Liver (tissue), 3 donors: ENCODE data around the gene TRERF1.

Source experiments
- EGR1 ChIP-seq, 2 donors: IDR thresholded peaks; 2 replicates each; pipeline ENCODE4 v1.6.1; 2016 to 2018; ENCODE audit warnings: antibody characterized with exemption in 2 of 2, low read depth in 2 of 2
- GABPA ChIP-seq, 2 donors: IDR thresholded peaks in 1 of 2; conservative IDR thresholded peaks in 1 of 2; 2 replicates each; pipeline ENCODE4 v1.6.1; 2016; ENCODE audit warnings: antibody characterized with exemption in 2 of 2, mild to moderate bottlenecking in 1 of 2, moderate library complexity in 1 of 2
- HNF4A ChIP-seq, 2 donors: conservative IDR thresholded peaks; 2 replicates each; pipeline ENCODE4 v1.6.1; 2016; ENCODE audit warnings: antibody characterized with exemption in 2 of 2, mild to moderate bottlenecking in 2 of 2
- HNF4G ChIP-seq: IDR thresholded peaks from 2 replicates; pipeline ENCODE4 v1.6.1; 2016; ENCODE audit warnings: antibody characterized with exemption
- JUND ChIP-seq, 2 donors: IDR thresholded peaks; 2 replicates each; pipeline ENCODE4 v1.6.1; 2016; ENCODE audit warnings: antibody characterized with exemption in 2 of 2
- RAD21 ChIP-seq, 2 donors: IDR thresholded peaks; 2 replicates each; pipeline ENCODE4 v1.6.1; 2016; ENCODE audit warnings: antibody characterized with exemption in 2 of 2, mild to moderate bottlenecking in 2 of 2
- RXRA ChIP-seq, 2 donors: IDR thresholded peaks; 2 replicates each; pipeline ENCODE4 v1.6.1; 2017 to 2018; ENCODE audit warnings: antibody characterized with exemption in 2 of 2, mild to moderate bottlenecking in 1 of 2
- TAF1 ChIP-seq: conservative IDR thresholded peaks from 2 replicates; pipeline ENCODE4 v1.6.1; 2016; ENCODE audit warnings: antibody characterized with exemption, mild to moderate bottlenecking
- YY1 ChIP-seq: IDR thresholded peaks from 2 replicates; pipeline ENCODE4 v1.6.1; 2016; ENCODE audit warnings: antibody characterized with exemption, mild to moderate bottlenecking
- TF ChIP-seq, protein P1 (sequence below): fragments of 150-350 bp; IDR thresholded peaks from 2 replicates; pipeline ENCODE4 v1.5.1; 2017; ENCODE audit warnings: improper control_type of control experiment, low read depth, low read length; ENCODE audit not compliant: missing input control
- TF ChIP-seq, protein P2 (sequence below): IDR thresholded peaks from 2 replicates; pipeline ENCODE4 v1.6.1; 2016; ENCODE audit warnings: antibody characterized with exemption, mild to moderate bottlenecking
- TF ChIP-seq, protein P3 (sequence below): IDR thresholded peaks from 2 replicates; pipeline ENCODE4 v1.6.1; 2016; ENCODE audit warnings: antibody characterized with exemption
- TF ChIP-seq, protein P4 (sequence below): IDR thresholded peaks from 2 replicates; pipeline ENCODE4 v1.6.1; 2016; ENCODE audit warnings: antibody characterized with exemption
- donor health status: healthy.
- donor health status: healthy.

DNA sequence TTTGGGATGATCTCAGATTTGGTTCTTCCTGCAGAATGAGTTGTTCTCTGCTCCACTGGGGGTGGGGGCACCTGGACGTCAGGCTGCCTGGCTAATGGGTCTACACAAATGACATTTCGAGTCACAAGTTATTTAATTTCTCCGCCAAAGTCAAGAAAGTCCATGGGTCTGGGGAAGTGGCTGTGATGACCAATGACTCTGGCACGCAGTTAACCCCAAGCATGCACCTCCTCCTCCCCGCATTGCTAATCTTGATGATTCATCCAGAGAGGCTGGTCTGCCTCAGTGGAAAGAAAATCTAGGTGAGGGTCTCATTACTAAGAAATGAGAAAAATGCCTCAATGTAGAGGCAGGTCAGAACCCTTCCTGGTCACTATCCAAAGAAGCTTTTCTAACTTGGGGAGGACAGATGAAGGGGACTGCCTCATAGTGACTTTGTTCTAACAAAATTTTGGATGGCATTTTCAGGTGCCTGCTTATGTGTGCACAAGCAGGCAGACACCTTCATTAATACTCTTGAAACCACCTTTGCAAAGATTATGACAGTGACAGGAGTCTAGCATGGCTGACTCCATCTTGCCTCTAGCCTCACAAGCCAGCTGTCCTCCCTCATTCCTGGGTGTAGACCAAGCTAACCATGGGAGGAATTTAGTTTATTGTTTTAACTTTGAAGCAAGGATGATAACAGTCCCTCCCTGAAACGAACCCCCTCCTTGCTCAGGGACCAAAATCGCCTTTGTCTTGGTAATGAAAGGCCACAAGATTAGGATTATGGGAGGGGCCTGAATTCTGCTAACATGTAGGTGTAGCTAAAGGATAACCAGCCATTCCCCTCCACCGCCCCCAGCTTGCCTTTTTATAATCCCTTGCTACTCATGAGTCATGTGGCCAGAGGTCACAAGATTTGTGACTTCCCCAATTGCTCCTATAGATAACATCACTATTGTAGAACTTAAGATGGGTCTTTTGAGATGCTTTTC lies 135.4 kb downstream of the TRERF1 start:
- TF ChIP-seq, protein P1, sequence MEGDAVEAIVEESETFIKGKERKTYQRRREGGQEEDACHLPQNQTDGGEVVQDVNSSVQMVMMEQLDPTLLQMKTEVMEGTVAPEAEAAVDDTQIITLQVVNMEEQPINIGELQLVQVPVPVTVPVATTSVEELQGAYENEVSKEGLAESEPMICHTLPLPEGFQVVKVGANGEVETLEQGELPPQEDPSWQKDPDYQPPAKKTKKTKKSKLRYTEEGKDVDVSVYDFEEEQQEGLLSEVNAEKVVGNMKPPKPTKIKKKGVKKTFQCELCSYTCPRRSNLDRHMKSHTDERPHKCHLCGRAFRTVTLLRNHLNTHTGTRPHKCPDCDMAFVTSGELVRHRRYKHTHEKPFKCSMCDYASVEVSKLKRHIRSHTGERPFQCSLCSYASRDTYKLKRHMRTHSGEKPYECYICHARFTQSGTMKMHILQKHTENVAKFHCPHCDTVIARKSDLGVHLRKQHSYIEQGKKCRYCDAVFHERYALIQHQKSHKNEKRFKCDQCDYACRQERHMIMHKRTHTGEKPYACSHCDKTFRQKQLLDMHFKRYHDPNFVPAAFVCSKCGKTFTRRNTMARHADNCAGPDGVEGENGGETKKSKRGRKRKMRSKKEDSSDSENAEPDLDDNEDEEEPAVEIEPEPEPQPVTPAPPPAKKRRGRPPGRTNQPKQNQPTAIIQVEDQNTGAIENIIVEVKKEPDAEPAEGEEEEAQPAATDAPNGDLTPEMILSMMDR: no peak
- TF ChIP-seq, protein P2, sequence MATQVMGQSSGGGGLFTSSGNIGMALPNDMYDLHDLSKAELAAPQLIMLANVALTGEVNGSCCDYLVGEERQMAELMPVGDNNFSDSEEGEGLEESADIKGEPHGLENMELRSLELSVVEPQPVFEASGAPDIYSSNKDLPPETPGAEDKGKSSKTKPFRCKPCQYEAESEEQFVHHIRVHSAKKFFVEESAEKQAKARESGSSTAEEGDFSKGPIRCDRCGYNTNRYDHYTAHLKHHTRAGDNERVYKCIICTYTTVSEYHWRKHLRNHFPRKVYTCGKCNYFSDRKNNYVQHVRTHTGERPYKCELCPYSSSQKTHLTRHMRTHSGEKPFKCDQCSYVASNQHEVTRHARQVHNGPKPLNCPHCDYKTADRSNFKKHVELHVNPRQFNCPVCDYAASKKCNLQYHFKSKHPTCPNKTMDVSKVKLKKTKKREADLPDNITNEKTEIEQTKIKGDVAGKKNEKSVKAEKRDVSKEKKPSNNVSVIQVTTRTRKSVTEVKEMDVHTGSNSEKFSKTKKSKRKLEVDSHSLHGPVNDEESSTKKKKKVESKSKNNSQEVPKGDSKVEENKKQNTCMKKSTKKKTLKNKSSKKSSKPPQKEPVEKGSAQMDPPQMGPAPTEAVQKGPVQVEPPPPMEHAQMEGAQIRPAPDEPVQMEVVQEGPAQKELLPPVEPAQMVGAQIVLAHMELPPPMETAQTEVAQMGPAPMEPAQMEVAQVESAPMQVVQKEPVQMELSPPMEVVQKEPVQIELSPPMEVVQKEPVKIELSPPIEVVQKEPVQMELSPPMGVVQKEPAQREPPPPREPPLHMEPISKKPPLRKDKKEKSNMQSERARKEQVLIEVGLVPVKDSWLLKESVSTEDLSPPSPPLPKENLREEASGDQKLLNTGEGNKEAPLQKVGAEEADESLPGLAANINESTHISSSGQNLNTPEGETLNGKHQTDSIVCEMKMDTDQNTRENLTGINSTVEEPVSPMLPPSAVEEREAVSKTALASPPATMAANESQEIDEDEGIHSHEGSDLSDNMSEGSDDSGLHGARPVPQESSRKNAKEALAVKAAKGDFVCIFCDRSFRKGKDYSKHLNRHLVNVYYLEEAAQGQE: no peak
- no peak for TF ChIP-seq GABPA (IDR thresholded peaks at IDR 0.05 in 1 of 2, conservative IDR thresholded peaks at IDR 0.05 in 1 of 2)
- no peak for TF ChIP-seq TAF1
- TF ChIP-seq, protein P3, sequence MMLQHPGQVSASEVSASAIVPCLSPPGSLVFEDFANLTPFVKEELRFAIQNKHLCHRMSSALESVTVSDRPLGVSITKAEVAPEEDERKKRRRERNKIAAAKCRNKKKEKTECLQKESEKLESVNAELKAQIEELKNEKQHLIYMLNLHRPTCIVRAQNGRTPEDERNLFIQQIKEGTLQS: no peak
- TF ChIP-seq, protein P4, sequence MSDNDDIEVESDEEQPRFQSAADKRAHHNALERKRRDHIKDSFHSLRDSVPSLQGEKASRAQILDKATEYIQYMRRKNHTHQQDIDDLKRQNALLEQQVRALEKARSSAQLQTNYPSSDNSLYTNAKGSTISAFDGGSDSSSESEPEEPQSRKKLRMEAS: no peak
- TF ChIP-seq EGR1 (IDR thresholded peaks at IDR 0.05; ENCODE audit: low read depth in 2 of 2): no peak
- TF ChIP-seq YY1: no peak
- TF ChIP-seq RAD21 (IDR thresholded peaks at IDR 0.05): no peak
- TF ChIP-seq RXRA (IDR thresholded peaks at IDR 0.05): no peak
- TF ChIP-seq HNF4A (conservative IDR thresholded peaks at IDR 0.05): no peak
- TF ChIP-seq JUND (IDR thresholded peaks at IDR 0.05): no peak
- TF ChIP-seq HNF4G: no peak
